K562 (cell line): ENCODE data around the gene MAPK4. TPM values are rescaled to one million over a fixed set of nuclear protein-coding genes. Genes with fewer than 3 reads are reported as not detected.

ENCODE experiments used
- ATAC-seq: fragments of 200-7000 bp; cut with Tn5 transposase; 3 replicates; pipeline ENCODE4 v1.9.1; 2020; ENCODE audit warnings: moderate library complexity
- BruUV-seq: library from RNA; stranded (reverse); fragments of 400-500 nt; replicated peaks from 2 replicates; lab custom pipeline; 2021; lab: Mats Ljungman, UMichigan
- CTCF ChIA-PET: fragments of 300-600 bp; formaldehyde crosslinking; extraction: SDS; loops from one replicate; lab custom pipeline; 2021; ENCODE audit warnings: low intra/inter-chr PET ratio; lab: Yijun Ruan, JAX
- POLR2A ChIA-PET: fragments of 300-600, 350-650 bp; sonication (Branson Sonifier 250); formaldehyde crosslinking; extraction: SDS; loops from one replicate; lab custom pipeline; 2021; ENCODE audit warnings: antibody characterized with exemption, inconsistent platforms; lab: Yijun Ruan, JAX
- DNase-seq, 4 experiments: peaks; one replicate each; pipeline versions ENCODE4 v3.0.0 to v3.0.0-alpha.2; 2011 to 2018; ENCODE audit warnings: low spot score in 3 of 4, mixed read lengths in 3 of 4; ENCODE audit errors: extremely low read depth in 1 of 4
- FAIRE-seq: peaks from 2 replicates; lab custom pipeline; 2011; peaks lifted over from hg19 to GRCh38; lab: Jason Lieb, UNC
- H2AFZ ChIP-seq: 2 replicates; pipeline ENCODE4 v1.6.0; 2011; ENCODE audit warnings: low read depth, low read length, control low read depth, inconsistent platforms
- H3K27ac ChIP-seq: fragments of 200-600 bp; 3 replicates; pipeline ENCODE4 v1.8.0; 2011; ENCODE audit warnings: low read depth, mild to moderate bottlenecking, control low read depth, inconsistent platforms, low read length, moderate library complexity, mixed read lengths; ENCODE audit errors: extremely low read depth
- H3K27me3 ChIP-seq, 2 experiments: fragments of 300-600 bp in 1 of 2; 2 replicates in 1 of 2; 3 replicates in 1 of 2; pipeline versions ENCODE4 v1.6.0 to v1.8.0; 2011; ENCODE audit warnings: inconsistent platforms in 2 of 2, low read length in 2 of 2, mild to moderate bottlenecking in 1 of 2, mixed read lengths in 1 of 2, moderate library complexity in 1 of 2; ENCODE audit not compliant: control insufficient read depth in 2 of 2, insufficient read depth in 2 of 2
- H3K36me3 ChIP-seq: fragments of 300-600 bp; 3 replicates; pipeline ENCODE4 v1.8.0; 2011; ENCODE audit warnings: mild to moderate bottlenecking, low read length, inconsistent platforms; ENCODE audit not compliant: control insufficient read depth, insufficient read depth
- H3K4me1 ChIP-seq, 2 experiments: fragments of 200-600 bp in 1 of 2; replicated peaks in 1 of 2; 2 replicates in 1 of 2; 3 replicates in 1 of 2; pipeline versions ENCODE4 v1.5.1 to v1.8.0; 2011; ENCODE audit warnings: inconsistent platforms in 2 of 2, low read length in 2 of 2, mild to moderate bottlenecking in 1 of 2, mixed read lengths in 1 of 2, moderate library complexity in 1 of 2; ENCODE audit not compliant: control insufficient read depth in 2 of 2, insufficient read depth in 2 of 2
- H3K4me2 ChIP-seq: 2 replicates; pipeline ENCODE4 v1.6.1; 2011; ENCODE audit warnings: low read length, control low read depth, inconsistent platforms, mixed read lengths; ENCODE audit not compliant: insufficient read depth
- H3K4me3 ChIP-seq: fragments of 200-600 bp; sonication (generic), shearing (Covaris generic); 2 replicates; pipeline ENCODE4 v1.5.1; 2016; ENCODE audit warnings: control low read depth, inconsistent platforms
- H3K79me2 ChIP-seq: fragments of 200-600 bp; 3 replicates; pipeline ENCODE4 v1.8.0; 2011; ENCODE audit warnings: low read length, inconsistent platforms; ENCODE audit not compliant: control insufficient read depth, insufficient read depth
- H3K9ac ChIP-seq, 2 experiments: 2 replicates each; pipeline versions ENCODE4 v1.6.0 to v1.6.1; 2011; ENCODE audit warnings: low read depth in 2 of 2, low read length in 2 of 2, control low read depth in 1 of 2, inconsistent platforms in 1 of 2, mild to moderate bottlenecking in 1 of 2, mixed read lengths in 1 of 2; ENCODE audit not compliant: insufficient read depth in 1 of 2
- H3K9me1 ChIP-seq: one replicate; pipeline ENCODE4 v1.6.0; 2011; ENCODE audit warnings: inconsistent platforms, mild to moderate bottlenecking, low read length, moderate library complexity; ENCODE audit not compliant: control insufficient read depth, insufficient read depth
- H3K9me3 ChIP-seq: replicated peaks from 2 replicates; pipeline ENCODE4 v1.5.1; 2011; ENCODE audit warnings: low read depth, low read length, inconsistent platforms; ENCODE audit not compliant: control insufficient read depth, insufficient read depth
- H4K20me1 ChIP-seq: replicated peaks from 2 replicates; pipeline ENCODE4 v1.6.1; 2011; ENCODE audit warnings: low read length, inconsistent platforms, mixed read lengths; ENCODE audit not compliant: control insufficient read depth, insufficient read depth
- FOXJ2 ChIP-seq: fragments of 200-800 bp; sonication (Bioruptor generic); IDR thresholded peaks from 2 replicates; pipeline ENCODE4 v1.6.1; 2016; ENCODE audit warnings: missing genetic modification characterization, missing compliant biosample characterization
- NEUROD1 ChIP-seq: fragments of 150-350 bp; IDR thresholded peaks from 2 replicates; pipeline ENCODE4 v1.6.1; 2014; ENCODE audit warnings: borderline replicate concordance, low read length, low read depth; ENCODE audit not compliant: partially characterized antibody
- RBBP5 ChIP-seq: fragments of 200-600 bp; sonication (generic); IDR thresholded peaks from 2 replicates; pipeline ENCODE4 v1.6.1; 2012; ENCODE audit warnings: borderline replicate concordance, mild to moderate bottlenecking, low read length, control low read depth, inconsistent platforms; ENCODE audit not compliant: insufficient read depth, poor library complexity, severe bottlenecking
- TAF15 ChIP-seq: fragments of 200-400 bp; formaldehyde crosslinking; IDR thresholded peaks from 2 replicates; pipeline ENCODE4 v1.6.1; 2017; ENCODE audit warnings: mild to moderate bottlenecking, low read depth, low read length, moderate library complexity
- ZNF197 ChIP-seq: fragments of 200-800 bp; sonication (Bioruptor generic); IDR thresholded peaks from 2 replicates; pipeline ENCODE4 v1.6.1; 2016; ENCODE audit warnings: low read depth, missing genetic modification characterization, missing compliant biosample characterization
- WGBS: fragments of 100-300 bp; shearing (Covaris generic); methylation state at CpG from one replicate; pipeline ENCODE4 v1.1.6; 2016; ENCODE audit warnings: low coverage, mixed read lengths; ENCODE audit not compliant: insufficient coverage; ENCODE audit errors: missing lambda C conversion rate; 5-methylcytosine and 5-hydroxymethylcytosine counted together
- in situ Hi-C: fragments of 300-500 bp; cut with MboI; formaldehyde crosslinking; loops from 4 replicates; pipeline ENCODE4 v1.15.0; 2018; ENCODE audit warnings: inconsistent platforms, mixed read lengths
- intact Hi-C: fragments of 100-400 bp; cut with micrococcal nuclease; formaldehyde crosslinking; loops from 2 replicates; pipeline ENCODE4 v1.14.2; 2022
- polyA plus RNA-seq, 8 experiments: library from polyadenylated mRNA; depleted of rRNA in 4 of 8; stranded (reverse) in 5 of 8; unstranded in 3 of 8; fragments of >200 nt; fragmentation: Nextera tagmentation in 2 of 8; fragmentation: Illumina TruSeq in 1 of 8; extraction: Ambion mirVana in 2 of 8; extraction: Trizol in 1 of 8; gene quantifications; 2 replicates each; pipeline versions ENCODE4 v1.2.1 to v1.2.3, GENCODE V29; 2011 to 2014; ENCODE audit warnings: inconsistent platforms in 1 of 8, missing spikeins in 1 of 8
- total RNA-seq, 7 experiments: library from RNA; depleted of rRNA in 6 of 7; stranded (reverse); fragments of >200 nt in 6 of 7; fragmentation: Illumina TruSeq in 2 of 7; extraction: Trizol in 2 of 7; gene quantifications; 2 replicates each; pipeline versions ENCODE4 v1.2.1 to v1.2.3, GENCODE V29; 2011 to 2021; ENCODE audit warnings: low replicate concordance in 1 of 7
- TF ChIP-seq, protein P1 (sequence below): fragments of 200-800 bp; sonication (Bioruptor generic); IDR thresholded peaks from 2 replicates; pipeline ENCODE4 v1.6.1; 2017; ENCODE audit warnings: missing genetic modification characterization, missing compliant biosample characterization

MAPK4 gene
- total and polyA plus RNA-seq, 9 of the 15 experiments (the other 6 are each of a cell fraction or from before 2014, with no cell fraction given) = not detected

DNA sequence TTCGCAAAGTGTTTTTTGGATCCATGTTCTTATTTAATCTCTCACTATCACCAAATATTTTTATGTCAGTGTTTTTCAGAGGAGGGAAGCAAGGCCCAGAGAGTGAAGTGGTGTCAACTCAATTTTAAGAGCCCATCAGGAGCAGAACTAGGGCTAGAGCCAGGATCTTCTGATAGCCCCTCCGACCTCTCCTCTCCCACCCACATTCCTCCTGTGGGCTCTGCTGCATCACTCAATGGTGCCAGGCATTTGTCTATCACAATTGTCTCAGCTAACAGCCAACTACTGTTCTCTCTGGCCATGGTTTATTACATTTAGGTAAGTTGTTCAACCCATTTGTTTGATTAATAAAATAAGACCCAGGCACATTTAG lies 68.6 kb downstream of the MAPK4 start (continued):
- TF ChIP-seq, protein P1, sequence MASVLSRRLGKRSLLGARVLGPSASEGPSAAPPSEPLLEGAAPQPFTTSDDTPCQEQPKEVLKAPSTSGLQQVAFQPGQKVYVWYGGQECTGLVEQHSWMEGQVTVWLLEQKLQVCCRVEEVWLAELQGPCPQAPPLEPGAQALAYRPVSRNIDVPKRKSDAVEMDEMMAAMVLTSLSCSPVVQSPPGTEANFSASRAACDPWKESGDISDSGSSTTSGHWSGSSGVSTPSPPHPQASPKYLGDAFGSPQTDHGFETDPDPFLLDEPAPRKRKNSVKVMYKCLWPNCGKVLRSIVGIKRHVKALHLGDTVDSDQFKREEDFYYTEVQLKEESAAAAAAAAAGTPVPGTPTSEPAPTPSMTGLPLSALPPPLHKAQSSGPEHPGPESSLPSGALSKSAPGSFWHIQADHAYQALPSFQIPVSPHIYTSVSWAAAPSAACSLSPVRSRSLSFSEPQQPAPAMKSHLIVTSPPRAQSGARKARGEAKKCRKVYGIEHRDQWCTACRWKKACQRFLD (CRISPR knock-in tag) = no peak
- TF ChIP-seq, all 486 proteins: peak for 0

DNA sequence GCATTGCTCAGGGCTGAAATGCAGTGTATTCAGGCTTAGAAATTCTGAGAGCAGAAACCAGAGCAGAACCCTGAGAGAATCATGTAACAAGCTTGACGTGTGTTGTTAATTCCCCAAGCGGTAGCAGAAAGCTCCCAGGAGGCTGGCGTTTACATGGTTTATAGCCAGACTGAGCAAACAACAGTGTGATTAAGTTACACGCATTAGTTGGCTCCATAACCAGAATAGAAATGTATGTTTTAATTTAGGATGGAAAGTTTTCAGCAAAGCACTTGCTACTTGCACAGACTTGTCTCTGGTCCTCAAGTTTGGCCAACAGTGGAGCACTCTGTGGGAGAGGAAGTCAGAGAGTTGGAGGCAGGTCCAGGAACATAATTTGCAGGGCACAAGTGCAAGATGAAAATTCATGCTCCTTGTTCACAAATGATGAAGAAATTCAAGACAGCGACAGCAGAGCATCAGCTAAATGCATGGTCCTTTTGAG lies 69.3 kb downstream of the MAPK4 start:
- no peak for TF ChIP-seq NEUROD1
- TF ChIP-seq FOXJ2 (tag) = no peak
- no peak for TF ChIP-seq RBBP5
- TF ChIP-seq TAF15 = no peak
- no peak for TF ChIP-seq ZNF197
- Histone ChIP-seq H2AFZ (no peak overlapping the region), H3K9ac (no peak overlapping the region), H3K27ac (no peak overlapping the region), H3K4me1 (no peaks in the 10 kb centered on the region), H3K9me1 (no peaks in the 10 kb centered on the region), H3K4me2 (no peak overlapping the region), H3K27me3 (peaks cover 0 to 8% of the 10 kb centered on the region in 2 experiments; a peak in 4 of 5 replicates), H3K36me3 (no peaks in the 10 kb centered on the region), H3K9me3 (no peaks in the 10 kb centered on the region), H4K20me1 (0 out of 2 replicates have a peak, but pooled peaks cover 3% of the 10 kb centered on the region), H3K79me2 (no peaks in the 10 kb centered on the region), H3K4me3 (no peak overlapping the region)
- FAIRE-seq (no peak), DNase-seq (no peak), ATAC-seq (no peak)
- in situ Hi-C loops (no loop called here), intact Hi-C loops (no loop called here)
- CTCF ChIA-PET = no interaction called here
- POLR2A ChIA-PET = no interaction called here
- WGBS = 0% methylated on average over 5 of the region's 5 CpGs
- no TSS peak for BruUV-seq
